Measurements from ENCODE around the gene FASTKD2.

FASTKD2 gene

GRCh38 chr2:206765242-206766056, at the start of gene FASTKD2, which contains the start of gene MDH1B:
Gene FASTKD2, plus strand, starts transcription at chr2:206765606. Its CDS starts 1,088 bp downstream, at chr2:206766694.
Gene MDH1B, minus strand, starts transcription at chr2:206765328. Its CDS starts 57 bp downstream, at chr2:206765271.
- peaks cover 29% of the 10 kb centered on the region for H3K4me1 Mint-ChIP-seq
- peak; percentile 68 to 93 for DNase-seq (ENCODE audit: low spot score in 2 of 2)
- H3K9me3 Mint-ChIP-seq = no peaks in the 10 kb centered on the region
- peaks cover 52% of the 10 kb centered on the region for H3K36me3 Mint-ChIP-seq
- peak; percentile 93 for ATAC-seq
- peak within 1 kb of the TSS; percentile 85 for H3K4me3 Mint-ChIP-seq
- peak within 1 kb of the TSS; percentile 97 for H3K27ac Mint-ChIP-seq

GRCh38 chr2:206716623-206717022, 48.8 kb upstream of the FASTKD2 start:
- H3K36me3 Mint-ChIP-seq = no peaks in the 10 kb centered on the region
- H3K4me3 Mint-ChIP-seq = no peak overlapping the region
- no peaks in the 10 kb centered on the region for H3K9me3 Mint-ChIP-seq
- DNase-seq (ENCODE audit: low spot score in 2 of 2) = no peak
- no peak for ATAC-seq
- H3K4me1 Mint-ChIP-seq = no peaks in the 10 kb centered on the region
- no peak overlapping the region for H3K27ac Mint-ChIP-seq

GRCh38 chr2:206718296-206718695, 47.1 kb upstream of the FASTKD2 start, which contains the start of gene DYTN:
Gene DYTN, minus strand, starts transcription at chr2:206718396. Its CDS starts 117 bp downstream, at chr2:206718279.
- peaks cover 3% of the 10 kb centered on the region for H3K9me3 Mint-ChIP-seq
- H3K36me3 Mint-ChIP-seq = no peaks in the 10 kb centered on the region
- no peak within 1 kb of the TSS for H3K4me3 Mint-ChIP-seq
- ATAC-seq (no peak), DNase-seq (ENCODE audit: low spot score in 2 of 2) (no peak)
- no peaks in the 10 kb centered on the region for H3K4me1 Mint-ChIP-seq
- no peak within 1 kb of the TSS for H3K27ac Mint-ChIP-seq

GRCh38 chr2:206721256-206721920, 44.0 kb upstream of the FASTKD2 start:
- H3K4me3 Mint-ChIP-seq = no peak overlapping the region
- H3K9me3 Mint-ChIP-seq = peaks cover 3% of the 10 kb centered on the region
- DNase-seq (ENCODE audit: low spot score in 2 of 2) = no peak
- H3K4me1 Mint-ChIP-seq = no peaks in the 10 kb centered on the region
- ATAC-seq = no peak
- H3K27ac Mint-ChIP-seq = no peak overlapping the region
- H3K36me3 Mint-ChIP-seq = no peaks in the 10 kb centered on the region

GRCh38 chr2:206723288-206723687, 42.1 kb upstream of the FASTKD2 start:
- H3K4me3 Mint-ChIP-seq = no peak overlapping the region
- peaks cover 3% of the 10 kb centered on the region for H3K9me3 Mint-ChIP-seq
- no peak overlapping the region for H3K27ac Mint-ChIP-seq
- DNase-seq (ENCODE audit: low spot score in 2 of 2) = no peak
- no peaks in the 10 kb centered on the region for H3K4me1 Mint-ChIP-seq
- no peaks in the 10 kb centered on the region for H3K36me3 Mint-ChIP-seq
- ATAC-seq = no peak

GRCh38 chr2:206727287-206727686, 38.1 kb upstream of the FASTKD2 start:
- Mint-ChIP-seq H3K4me3 (no peak overlapping the region), H3K27ac (no peak overlapping the region), H3K4me1 (no peaks in the 10 kb centered on the region), H3K9me3 (peaks cover under 1% of the 10 kb centered on the region), H3K36me3 (no peaks in the 10 kb centered on the region)
- DNase-seq (ENCODE audit: low spot score in 2 of 2) (no peak), ATAC-seq (no peak)

- Mint-ChIP-seq H3K36me3 (no peaks in the 10 kb centered on the region), H3K4me1 (no peaks in the 10 kb centered on the region), H3K4me3 (no peak overlapping the region), H3K9me3 (no peaks in the 10 kb centered on the region), H3K27ac (no peak overlapping the region)
- ATAC-seq (peak; percentile 77), DNase-seq (ENCODE audit: low spot score in 2 of 2) (no peak)
Observed at GRCh38 chr2:206728277-206729199, 36.9 kb upstream of the FASTKD2 start.

- H3K27ac Mint-ChIP-seq = no peak overlapping the region
- ATAC-seq = no peak
Observed at GRCh38 chr2:206733341-206733740, 32.1 kb upstream of the FASTKD2 start.

GRCh38 chr2:206736935-206737334, 28.5 kb upstream of the FASTKD2 start:
- DNase-seq (ENCODE audit: low spot score in 2 of 2) = no peak

More at GRCh38 chr2:206733341-206733740, 32.1 kb upstream of the FASTKD2 start:
- DNase-seq (ENCODE audit: low spot score in 2 of 2) = no peak
- no peak overlapping the region for H3K4me3 Mint-ChIP-seq
- H3K4me1 Mint-ChIP-seq = no peaks in the 10 kb centered on the region
- H3K36me3 Mint-ChIP-seq = no peaks in the 10 kb centered on the region
- no peaks in the 10 kb centered on the region for H3K9me3 Mint-ChIP-seq

GRCh38 chr2:206739271-206739670, 26.1 kb upstream of the FASTKD2 start:
- H3K9me3 Mint-ChIP-seq = no peaks in the 10 kb centered on the region
- no peak overlapping the region for H3K27ac Mint-ChIP-seq
- H3K36me3 Mint-ChIP-seq = no peaks in the 10 kb centered on the region
- DNase-seq (ENCODE audit: low spot score in 2 of 2) (no peak), ATAC-seq (no peak)
- H3K4me3 Mint-ChIP-seq = no peak overlapping the region
- no peaks in the 10 kb centered on the region for H3K4me1 Mint-ChIP-seq

More at GRCh38 chr2:206736935-206737334, 28.5 kb upstream of the FASTKD2 start:
- Mint-ChIP-seq H3K9me3 (no peaks in the 10 kb centered on the region), H3K27ac (no peak overlapping the region), H3K36me3 (no peaks in the 10 kb centered on the region), H3K4me1 (no peaks in the 10 kb centered on the region), H3K4me3 (no peak overlapping the region)
- peak; percentile 93 for ATAC-seq

GRCh38 chr2:206740800-206741199, 24.6 kb upstream of the FASTKD2 start:
- ATAC-seq (no peak), DNase-seq (ENCODE audit: low spot score in 2 of 2) (no peak)
- Mint-ChIP-seq H3K4me3 (no peak overlapping the region), H3K9me3 (no peaks in the 10 kb centered on the region), H3K36me3 (no peaks in the 10 kb centered on the region), H3K4me1 (no peaks in the 10 kb centered on the region), H3K27ac (no peak overlapping the region)

GRCh38 chr2:206756816-206757215, 8.6 kb upstream of the FASTKD2 start:
- Mint-ChIP-seq H3K4me3 (no peak overlapping the region), H3K27ac (no peak overlapping the region), H3K4me1 (no peaks in the 10 kb centered on the region), H3K9me3 (no peaks in the 10 kb centered on the region), H3K36me3 (no peaks in the 10 kb centered on the region)
- DNase-seq (ENCODE audit: low spot score in 2 of 2) = no peak
- ATAC-seq = no peak

GRCh38 chr2:206764673-206765241, 649 bp upstream of the FASTKD2 start:
- H3K4me3 Mint-ChIP-seq = peak overlapping the region; percentile 85
- DNase-seq (ENCODE audit: low spot score in 2 of 2) (no peak), ATAC-seq (no peak)
- peak overlapping the region; percentile 97 for H3K27ac Mint-ChIP-seq
- no peaks in the 10 kb centered on the region for H3K9me3 Mint-ChIP-seq
- H3K36me3 Mint-ChIP-seq = peaks cover 45% of the 10 kb centered on the region
- peaks cover 29% of the 10 kb centered on the region for H3K4me1 Mint-ChIP-seq

- ATAC-seq (no peak), DNase-seq (ENCODE audit: low spot score in 2 of 2) (no peak)
- Mint-ChIP-seq H3K27ac (peak overlapping the region; percentile 97), H3K9me3 (no peaks in the 10 kb centered on the region), H3K4me3 (peak overlapping the region; percentile 85), H3K36me3 (peaks cover 61% of the 10 kb centered on the region), H3K4me1 (peaks cover 29% of the 10 kb centered on the region)
Observed at GRCh38 chr2:206766057-206766930, 888 bp downstream of the FASTKD2 start.
